ENCODE results near the gene MYOCD. TPM values are rescaled to one million over a fixed set of nuclear protein-coding genes. Genes with fewer than 3 reads are reported as not detected.

MYOCD gene
- total RNA-seq, 1 donor from 2014 or later: 0.04 TPM

DNA sequence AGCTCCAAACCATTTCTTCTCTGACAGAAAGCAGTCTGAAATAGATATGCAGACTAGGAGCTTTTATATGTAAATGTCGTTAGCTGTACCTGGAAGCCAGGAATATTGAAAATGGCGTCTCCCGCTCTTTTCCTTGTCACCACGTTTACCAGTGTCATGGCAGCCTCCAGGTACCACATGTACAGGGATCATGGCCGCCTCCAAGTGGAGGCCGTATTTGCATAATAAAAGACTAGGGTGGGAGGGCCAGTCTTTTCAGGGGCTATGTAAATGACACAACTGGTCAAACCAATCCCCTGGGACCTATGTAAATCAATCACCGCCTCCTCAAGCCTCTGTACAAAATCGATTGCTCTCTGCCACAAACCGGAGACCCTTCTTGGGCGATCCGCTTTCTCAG lies 54.3 kb downstream of the MYOCD start:
- no peak overlapping the region for H3K27ac ChIP-seq
- no peaks in the 10 kb centered on the region for H3K9me3 ChIP-seq (ENCODE audit: low read depth)
- no peak overlapping the region for H2AFZ ChIP-seq (replicated peaks)
- Mint-ChIP-seq H3K27me3 (ENCODE audit: insufficient read depth, low read depth) (peaks cover 2% of the 10 kb centered on the region), H3K4me3 (no peak overlapping the region), H3K9me3 (peaks cover 7% of the 10 kb centered on the region), H3K36me3 (peaks cover 2% of the 10 kb centered on the region), H3K27ac (no peak overlapping the region), H3K4me1 (peaks cover 7% of the 10 kb centered on the region)
- H3K9ac ChIP-seq: no peak overlapping the region
- H4K20me1 ChIP-seq (ENCODE audit: low read depth): no peaks in the 10 kb centered on the region
- H3K27me3 ChIP-seq: no peaks in the 10 kb centered on the region
- no peaks in the 10 kb centered on the region for H3K4me1 ChIP-seq
- DNase-seq (ENCODE audit: low spot score): no peak
- H3K4me2 ChIP-seq: no peak overlapping the region
- H3K4me3 ChIP-seq: no peak overlapping the region
- H3K79me2 ChIP-seq (ENCODE audit: low read depth): no peaks in the 10 kb centered on the region
- TF ChIP-seq EZH2 (IDR thresholded peaks at IDR 0.05) (no peak), EZH2phosphoT487 (IDR thresholded peaks at IDR 0.05) (no peak)
- TF ChIP-seq, protein P1, sequence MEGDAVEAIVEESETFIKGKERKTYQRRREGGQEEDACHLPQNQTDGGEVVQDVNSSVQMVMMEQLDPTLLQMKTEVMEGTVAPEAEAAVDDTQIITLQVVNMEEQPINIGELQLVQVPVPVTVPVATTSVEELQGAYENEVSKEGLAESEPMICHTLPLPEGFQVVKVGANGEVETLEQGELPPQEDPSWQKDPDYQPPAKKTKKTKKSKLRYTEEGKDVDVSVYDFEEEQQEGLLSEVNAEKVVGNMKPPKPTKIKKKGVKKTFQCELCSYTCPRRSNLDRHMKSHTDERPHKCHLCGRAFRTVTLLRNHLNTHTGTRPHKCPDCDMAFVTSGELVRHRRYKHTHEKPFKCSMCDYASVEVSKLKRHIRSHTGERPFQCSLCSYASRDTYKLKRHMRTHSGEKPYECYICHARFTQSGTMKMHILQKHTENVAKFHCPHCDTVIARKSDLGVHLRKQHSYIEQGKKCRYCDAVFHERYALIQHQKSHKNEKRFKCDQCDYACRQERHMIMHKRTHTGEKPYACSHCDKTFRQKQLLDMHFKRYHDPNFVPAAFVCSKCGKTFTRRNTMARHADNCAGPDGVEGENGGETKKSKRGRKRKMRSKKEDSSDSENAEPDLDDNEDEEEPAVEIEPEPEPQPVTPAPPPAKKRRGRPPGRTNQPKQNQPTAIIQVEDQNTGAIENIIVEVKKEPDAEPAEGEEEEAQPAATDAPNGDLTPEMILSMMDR (IDR thresholded peaks at IDR 0.05): no peak
- no peaks in the 10 kb centered on the region for H3F3A ChIP-seq (ENCODE audit: low read depth)
- no peaks in the 10 kb centered on the region for H3K36me3 ChIP-seq

DNA sequence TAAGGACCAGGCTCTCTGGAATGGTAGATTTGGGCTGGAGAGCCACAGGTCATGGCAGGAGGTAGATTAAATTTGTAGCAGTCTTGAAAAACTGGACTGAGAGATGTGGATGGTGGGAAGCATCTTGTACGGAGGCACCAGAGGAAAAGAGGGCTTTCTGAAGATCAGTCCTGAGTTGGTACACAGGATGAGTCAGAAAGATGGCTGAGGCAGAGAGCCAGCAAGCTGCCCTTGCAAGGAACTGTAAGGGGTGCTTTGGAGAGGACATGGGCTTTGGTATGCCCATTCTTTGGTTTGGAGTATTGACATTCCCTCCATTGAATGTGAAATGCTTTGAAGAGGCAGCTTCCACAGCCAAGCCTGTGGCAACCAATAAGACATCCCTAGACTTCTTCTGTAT lies 55.9 kb downstream of the MYOCD start:
- Mint-ChIP-seq H3K4me1 (peaks cover 7% of the 10 kb centered on the region), H3K27ac (no peak overlapping the region), H3K4me3 (no peak overlapping the region), H3K9me3 (peaks cover 7% of the 10 kb centered on the region), H3K27me3 (ENCODE audit: insufficient read depth, low read depth) (peaks cover 2% of the 10 kb centered on the region), H3K36me3 (peaks cover 2% of the 10 kb centered on the region)
- Histone ChIP-seq H3K9me3 (ENCODE audit: low read depth) (no peaks in the 10 kb centered on the region), H2AFZ (replicated peaks) (no peak overlapping the region), H3K9ac (no peak overlapping the region), H3K4me1 (no peaks in the 10 kb centered on the region), H3K27me3 (no peaks in the 10 kb centered on the region), H3K4me3 (no peak overlapping the region), H4K20me1 (ENCODE audit: low read depth) (no peaks in the 10 kb centered on the region), H3K36me3 (no peaks in the 10 kb centered on the region), H3K4me2 (no peak overlapping the region), H3K79me2 (ENCODE audit: low read depth) (no peaks in the 10 kb centered on the region), H3F3A (ENCODE audit: low read depth) (no peaks in the 10 kb centered on the region), H3K27ac (no peak overlapping the region)
- DNase-seq (ENCODE audit: low spot score): no peak
- TF ChIP-seq EZH2phosphoT487 (IDR thresholded peaks at IDR 0.05): no peak
- TF ChIP-seq, protein P1 (IDR thresholded peaks at IDR 0.05): no peak
- no peak for TF ChIP-seq EZH2 (IDR thresholded peaks at IDR 0.05)

GRCh38 chr17:12722282-12722681 lies 56.6 kb downstream of the MYOCD start:
- Histone ChIP-seq H2AFZ (replicated peaks) (no peak overlapping the region), H3F3A (ENCODE audit: low read depth) (no peaks in the 10 kb centered on the region), H3K9ac (no peak overlapping the region), H3K4me3 (no peak overlapping the region), H3K4me2 (no peak overlapping the region), H4K20me1 (ENCODE audit: low read depth) (no peaks in the 10 kb centered on the region), H3K36me3 (no peaks in the 10 kb centered on the region), H3K79me2 (ENCODE audit: low read depth) (no peaks in the 10 kb centered on the region), H3K4me1 (no peaks in the 10 kb centered on the region), H3K9me3 (ENCODE audit: low read depth) (no peaks in the 10 kb centered on the region), H3K27me3 (no peaks in the 10 kb centered on the region), H3K27ac (no peak overlapping the region)
- H3K4me3 Mint-ChIP-seq: no peak overlapping the region
- H3K9me3 Mint-ChIP-seq: peaks cover 7% of the 10 kb centered on the region
- no peak overlapping the region for H3K27ac Mint-ChIP-seq
- peaks cover 7% of the 10 kb centered on the region for H3K4me1 Mint-ChIP-seq
- DNase-seq (ENCODE audit: low spot score): no peak
- TF ChIP-seq, protein P1 (IDR thresholded peaks at IDR 0.05): no peak
- TF ChIP-seq EZH2 (IDR thresholded peaks at IDR 0.05) (no peak), EZH2phosphoT487 (IDR thresholded peaks at IDR 0.05) (no peak)
- H3K27me3 Mint-ChIP-seq (ENCODE audit: insufficient read depth, low read depth): peaks cover 2% of the 10 kb centered on the region
- H3K36me3 Mint-ChIP-seq: peaks cover 2% of the 10 kb centered on the region

Data from neural progenitor cell (in vitro differentiated cells).